ENCODE data around the gene PCYT1A.
"Not testable (repeated sequence)": the region's sequence is repeated elsewhere in the genome, so short reads cannot be mapped to it uniquely, and the experiment has no call there.

PCYT1A gene

GRCh38 chr3:196284396-196284795, 3.1 kb downstream of the PCYT1A start:
- no peak for DNase-seq

- DNase-seq = no peak
Observed at GRCh38 chr3:196281962-196282361, 5.6 kb downstream of the PCYT1A start.

- no peak for DNase-seq
Observed at GRCh38 chr3:196280689-196281440, 6.7 kb downstream of the PCYT1A start.

- DNase-seq = no peak
Observed at GRCh38 chr3:196275126-196275525, 12.4 kb downstream of the PCYT1A start.

GRCh38 chr3:196274585-196274984, 12.9 kb downstream of the PCYT1A start:
- DNase-seq = no peak

GRCh38 chr3:196273655-196274054, 13.9 kb downstream of the PCYT1A start:
- DNase-seq = no peak

GRCh38 chr3:196272826-196273225, 14.7 kb downstream of the PCYT1A start:
- DNase-seq = no peak

- DNase-seq = no peak
Observed at GRCh38 chr3:196270499-196270898, 17.0 kb downstream of the PCYT1A start.

- DNase-seq = no peak
Observed at GRCh38 chr3:196268284-196269163, 19.0 kb downstream of the PCYT1A start.

GRCh38 chr3:196263819-196264218, 23.7 kb downstream of the PCYT1A start:
- no peak for DNase-seq

GRCh38 chr3:196260784-196261183, 26.7 kb downstream of the PCYT1A start:
- DNase-seq = no peak

- no peak for DNase-seq
Observed at GRCh38 chr3:196255776-196256175, 31.8 kb downstream of the PCYT1A start.

- DNase-seq = no peak
Observed at GRCh38 chr3:196254376-196255283, 32.9 kb downstream of the PCYT1A start.

GRCh38 chr3:196251918-196252317, 35.6 kb downstream of the PCYT1A start:
- DNase-seq = no peak

GRCh38 chr3:196246612-196247308, 40.8 kb downstream of the PCYT1A start:
- DNase-seq = no peak

GRCh38 chr3:196244166-196244565, 43.4 kb downstream of the PCYT1A start:
- not testable (repeated sequence) for DNase-seq

- DNase-seq = no peak
Observed at GRCh38 chr3:196241704-196242103, 45.8 kb downstream of the PCYT1A start.

- no peak for DNase-seq
Observed at GRCh38 chr3:196240424-196240823, 47.1 kb downstream of the PCYT1A start.

GRCh38 chr3:196238612-196239560, 48.6 kb downstream of the PCYT1A start:
- no peak for DNase-seq

- DNase-seq = no peak
Observed at GRCh38 chr3:196237203-196237602, 50.3 kb downstream of the PCYT1A start.

- no peak for DNase-seq
Observed at GRCh38 chr3:196236223-196236622, 51.3 kb downstream of the PCYT1A start.

Measured in AML-193 (cell line).